Natural killer cell (primary cell): Measurements from ENCODE around the gene OSM. TPM values are rescaled to one million over a fixed set of nuclear protein-coding genes. Genes with fewer than 3 reads are reported as not detected.
A peak's percentile ranks its signal among the peaks of the same experiment; 100 is the strongest.

Source experiments
- ATAC-seq, 3 donors: fragments of 150-1000 bp in 2 of 3; fragments of 200-7000 bp in 1 of 3; cut with Tn5 transposase; 1 replicate in 1 of 3; 2 replicates in 2 of 3; pipeline ENCODE4 v1.10.0; 2021; ENCODE audit warnings: mild to moderate bottlenecking in 2 of 3, moderate library complexity in 2 of 3
- DNase-seq, 2 donors: peaks; one replicate each; pipeline versions ENCODE4 v3.0.0 to v3.0.0-alpha.2; 2013 to 2021; ENCODE audit warnings: mixed read lengths in 1 of 2
- H3K27ac ChIP-seq: one replicate; pipeline ENCODE4 v1.5.1; 2013; ENCODE audit warnings: mild to moderate bottlenecking, low read length
- H3K27me3 ChIP-seq: one replicate; pipeline ENCODE4 v1.6.1; 2013; ENCODE audit warnings: low read length; ENCODE audit not compliant: control insufficient read depth, insufficient read depth
- H3K36me3 ChIP-seq: one replicate; pipeline ENCODE4 v1.6.1; 2013; ENCODE audit warnings: low read length; ENCODE audit not compliant: control insufficient read depth, insufficient read depth
- H3K4me1 ChIP-seq: one replicate; pipeline ENCODE4 v1.6.1; 2013; ENCODE audit warnings: low read length; ENCODE audit not compliant: control insufficient read depth, insufficient read depth
- H3K4me3 ChIP-seq: one replicate; pipeline ENCODE4 v1.5.1; 2013; ENCODE audit warnings: low read length
- H3K9me3 ChIP-seq: one replicate; pipeline ENCODE4 v1.6.1; 2013; ENCODE audit warnings: low read length; ENCODE audit not compliant: control insufficient read depth, insufficient read depth
- H3K27ac Mint-ChIP-seq, 2 donors: one replicate each; pipeline ENCODE4 v1.8.0; 2022; ENCODE audit warnings: mild to moderate bottlenecking in 2 of 2, mixed read lengths in 2 of 2, moderate library complexity in 1 of 2
- H3K27me3 Mint-ChIP-seq, 2 donors: one replicate each; pipeline ENCODE4 v1.8.0; 2022; ENCODE audit warnings: low read depth in 2 of 2, mixed read lengths in 2 of 2
- H3K36me3 Mint-ChIP-seq: one replicate; pipeline ENCODE4 v1.8.0; 2022; ENCODE audit warnings: mixed read lengths
- H3K4me1 Mint-ChIP-seq, 2 donors: one replicate each; pipeline ENCODE4 v1.8.0; 2022; ENCODE audit warnings: mixed read lengths in 2 of 2
- H3K4me3 Mint-ChIP-seq: one replicate; pipeline ENCODE4 v1.8.0; 2022; ENCODE audit warnings: mild to moderate bottlenecking, moderate library complexity, mixed read lengths
- H3K9me3 Mint-ChIP-seq, 2 donors: one replicate each; pipeline ENCODE4 v1.8.0; 2022; ENCODE audit warnings: mixed read lengths in 2 of 2
- CTCF ChIP-seq: fragments of 200-600 bp; IDR thresholded peaks from one replicate; pipeline ENCODE4 v1.8.0; 2022; ENCODE audit warnings: antibody characterized with exemption
- WGBS: methylation state at CpG from one replicate; pipeline ENCODE4 v1.1.7; 2013; ENCODE audit warnings: missing lambda C conversion rate; ENCODE audit not compliant: insufficient coverage; 5-methylcytosine and 5-hydroxymethylcytosine counted together
- intact Hi-C: fragments of 100-400 bp; cut with micrococcal nuclease; formaldehyde crosslinking; loops from one replicate; pipeline ENCODE4 v1.14.2; 2022
- total RNA-seq, 4 donors: library from RNA; stranded (reverse); fragments of 120-200 nt in 1 of 4; gene quantifications; one replicate each; pipeline versions ENCODE4 v1.2.3 to v1.2.4, GENCODE V29; 2013 to 2022

The OSM gene
- total RNA-seq, result 100 to 1,000 TPM in 1 of 3 donors, 10 to 100 TPM in 2; 17.4 to 142 (median 18.1) TPM
- 9.4 TPM for total RNA-seq (2013)

- Mint-ChIP-seq H3K36me3 (no peaks in the 10 kb centered on the region), H3K27ac (peak within 1 kb of the TSS; percentile 97 to 99), H3K9me3 (no peaks in the 10 kb centered on the region), H3K4me3 (peak within 1 kb of the TSS; percentile 92), H3K4me1 (peaks cover 40 to 62% of the 10 kb centered on the region in 2 donors), H3K27me3 (no peaks in the 10 kb centered on the region)
- H3K36me3 ChIP-seq, result peaks cover 12% of the 10 kb centered on the region
- no peak for TF ChIP-seq CTCF
- DNase-seq, result peak; percentile 76 to 91
- peaks cover 69% of the 10 kb centered on the region for H3K4me1 ChIP-seq
- H3K4me3 ChIP-seq, result peak within 1 kb of the TSS; percentile 73
- H3K27me3 ChIP-seq, result no peaks in the 10 kb centered on the region
- 0% methylated on average over 35 of the region's 35 CpGs for WGBS
- intact Hi-C loops, result loop anchor here (1.0 to 5.0 kb wide), 4 partner anchors 46 to 1026 kb away; partner anchors contain the start of genes PIK3IP1 and SF3A1
- ATAC-seq, result peak; percentile 37 to 57 (median 42)
- H3K27ac ChIP-seq, result peak within 1 kb of the TSS; percentile 98
- no peaks in the 10 kb centered on the region for H3K9me3 ChIP-seq
These were observed at the start of gene OSM for GRCh38 chr22:30266445-30267381. Gene OSM (minus strand): TSS chr22:30266851. CDS start chr22:30266799, 52 bp downstream.

DNA sequence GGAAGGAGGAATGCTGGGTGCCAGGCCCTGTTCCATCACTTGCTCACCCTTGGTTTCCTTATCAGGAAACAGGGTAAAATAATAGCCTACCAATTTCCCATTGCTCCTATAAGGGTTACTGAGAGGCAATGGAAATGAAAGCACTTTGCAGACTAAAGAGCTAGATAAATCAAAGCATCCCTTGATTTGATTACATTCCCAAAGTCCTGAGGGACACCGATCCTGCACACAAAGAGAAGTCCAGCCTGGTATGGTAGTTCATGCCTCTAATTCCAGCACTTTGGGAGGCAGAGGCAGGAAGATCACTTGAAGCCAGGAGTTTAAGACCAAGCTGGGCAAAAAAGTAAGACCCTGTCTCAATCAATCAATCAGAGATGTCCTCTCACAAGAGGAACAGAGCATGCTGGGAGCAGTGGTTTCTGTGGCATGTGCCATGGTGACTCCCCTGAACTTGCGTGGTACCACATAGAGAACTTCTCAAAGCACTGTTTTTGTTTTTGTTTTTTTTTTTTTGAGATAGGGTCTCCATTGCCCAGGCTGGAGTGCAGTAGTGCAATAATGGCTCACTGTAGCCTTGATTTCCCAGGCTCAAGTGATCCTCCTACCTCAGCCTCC lies 49.4 kb upstream of the OSM start:
- ATAC-seq, result no peak
- Histone ChIP-seq H3K36me3 (peaks cover 18% of the 10 kb centered on the region), H3K27me3 (no peaks in the 10 kb centered on the region), H3K4me3 (no peak overlapping the region), H3K27ac (no peak overlapping the region), H3K9me3 (no peaks in the 10 kb centered on the region), H3K4me1 (peaks cover 91% of the 10 kb centered on the region)
- 68% methylated on average over 2 of the region's 2 CpGs for WGBS
- TF ChIP-seq CTCF, result no peak
- no peaks in the 10 kb centered on the region for H3K27me3 Mint-ChIP-seq
- H3K36me3 Mint-ChIP-seq, result no peaks in the 10 kb centered on the region
- H3K9me3 Mint-ChIP-seq, result no peaks in the 10 kb centered on the region
- no peak overlapping the region for H3K4me3 Mint-ChIP-seq
- peak overlapping the region; percentile 37 to 80 for H3K27ac Mint-ChIP-seq
- DNase-seq, result peak in 1 of 2 donors; percentile 42
- intact Hi-C loops, result no loop called here
- peaks cover 85 to 97% of the 10 kb centered on the region in 2 donors for H3K4me1 Mint-ChIP-seq

DNA sequence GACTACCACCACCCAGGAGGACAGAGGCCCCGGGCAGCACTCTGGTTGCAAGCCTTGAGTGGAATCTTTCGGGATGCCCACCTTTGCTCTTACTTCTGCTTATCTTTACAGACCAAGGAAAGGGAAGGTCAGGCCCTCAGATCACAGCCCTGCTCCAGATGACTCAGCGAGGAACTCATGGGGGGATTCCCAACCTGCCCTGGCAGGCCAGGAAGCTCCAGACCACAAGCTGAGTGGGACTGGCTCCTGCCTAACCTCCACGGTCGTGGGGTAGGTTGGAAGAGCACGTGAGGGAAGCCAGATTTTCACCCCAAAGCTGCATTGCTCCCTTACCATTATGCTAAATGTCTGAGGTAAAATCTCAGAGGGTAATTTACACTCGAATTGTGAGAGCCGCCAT lies 48.3 kb upstream of the OSM start:
- H3K27me3 Mint-ChIP-seq, result no peaks in the 10 kb centered on the region
- peaks cover 87 to 97% of the 10 kb centered on the region in 2 donors for H3K4me1 Mint-ChIP-seq
- no peaks in the 10 kb centered on the region for H3K36me3 Mint-ChIP-seq
- H3K9me3 Mint-ChIP-seq, result no peaks in the 10 kb centered on the region
- Histone ChIP-seq H3K4me3 (no peak overlapping the region), H3K27ac (no peak overlapping the region), H3K27me3 (no peaks in the 10 kb centered on the region), H3K9me3 (no peaks in the 10 kb centered on the region), H3K36me3 (peaks cover 8% of the 10 kb centered on the region), H3K4me1 (peaks cover 93% of the 10 kb centered on the region)
- peak overlapping the region; percentile 37 to 80 for H3K27ac Mint-ChIP-seq
- no peak overlapping the region for H3K4me3 Mint-ChIP-seq
- DNase-seq, result peak in 1 of 2 donors; percentile 74
- no peak for TF ChIP-seq CTCF
- ATAC-seq, result peak in 2 of 3 donors; percentile 59 to 63
- 53% methylated on average over 6 of the region's 8 CpGs for WGBS
- intact Hi-C loops, result no loop called here
